IMR-90 (cell line): ENCODE measurements around the gene MRPL20. TPM values are rescaled to one million over a fixed set of nuclear protein-coding genes. Genes with fewer than 3 reads are reported as not detected.
A peak's percentile ranks its signal among the peaks of the same experiment; 100 is the strongest.

Experiments
- ATAC-seq: fragments of 200-7000 bp; cut with Tn5 transposase; 2 replicates; pipeline ENCODE4 v1.9.1; 2020; ENCODE audit warnings: low read depth, mild to moderate bottlenecking, moderate library complexity
- BruUV-seq: library from RNA; stranded (reverse); fragments of 400-500 nt; replicated peaks from 2 replicates; lab custom pipeline; 2021; lab: Mats Ljungman, UMichigan
- CTCF ChIA-PET: fragments of 300-600 bp; formaldehyde crosslinking; extraction: SDS; loops from one replicate; lab custom pipeline; 2021; ENCODE audit warnings: antibody characterized with exemption; lab: Yijun Ruan, JAX
- POLR2A ChIA-PET: fragments of 300-600 bp; sonication (Branson Sonifier 250); formaldehyde crosslinking; loops from one replicate; lab custom pipeline; 2022; ENCODE audit warnings: antibody characterized with exemption; ENCODE audit not compliant: unreplicated experiment; lab: Charles Lee
- DNase-seq: peaks from one replicate; pipeline ENCODE4 v3.0.0; 2013
- H2AFZ ChIP-seq: replicated peaks from 2 replicates; pipeline ENCODE3; 2013; ENCODE audit warnings: low read length, mild to moderate bottlenecking; ENCODE audit not compliant: poor library complexity
- H2AK5ac ChIP-seq: 2 replicates; pipeline ENCODE4 v1.6.1; 2013; ENCODE audit warnings: low read depth, low read length, inconsistent platforms
- H2AK9ac ChIP-seq: replicated peaks from 2 replicates; pipeline ENCODE3; 2013; ENCODE audit warnings: mild to moderate bottlenecking, low read depth, low read length, moderate library complexity; ENCODE audit not compliant: poor library complexity
- H2BK120ac ChIP-seq: 2 replicates; pipeline ENCODE4 v1.6.1; 2013; ENCODE audit warnings: low read depth, low read length, inconsistent platforms
- H2BK15ac ChIP-seq: 3 replicates; pipeline ENCODE4 v1.6.1; 2013; ENCODE audit warnings: low read depth, low read length, inconsistent platforms
- H2BK20ac ChIP-seq: 2 replicates; pipeline ENCODE4 v1.6.1; 2013; ENCODE audit warnings: low read depth, mild to moderate bottlenecking, inconsistent platforms, low read length, moderate library complexity
- H2BK5ac ChIP-seq: 2 replicates; pipeline ENCODE4 v1.6.1; 2013; ENCODE audit warnings: mild to moderate bottlenecking, low read depth, low read length, inconsistent platforms; ENCODE audit not compliant: poor library complexity, severe bottlenecking
- H3K14ac ChIP-seq: replicated peaks from 2 replicates; pipeline ENCODE4 v1.6.1; 2013; ENCODE audit warnings: low read depth, low read length, inconsistent platforms
- H3K18ac ChIP-seq: 2 replicates; pipeline ENCODE4 v1.6.1; 2013; ENCODE audit warnings: low read depth, low read length, control low read depth
- H3K23ac ChIP-seq: 2 replicates; pipeline ENCODE4 v1.6.1; 2013; ENCODE audit warnings: low read depth, low read length, inconsistent platforms
- H3K27ac ChIP-seq: 2 replicates; pipeline ENCODE4 v1.5.1; 2013; ENCODE audit warnings: mild to moderate bottlenecking, control low read depth, low read length; ENCODE audit not compliant: insufficient read depth
- H3K27me3 ChIP-seq: 2 replicates; pipeline ENCODE4 v1.6.1; 2013; ENCODE audit warnings: low read length; ENCODE audit not compliant: control insufficient read depth, insufficient read depth
- H3K36me3 ChIP-seq: 2 replicates; pipeline ENCODE4 v1.6.1; 2013; ENCODE audit warnings: low read length, mixed read lengths; ENCODE audit not compliant: control insufficient read depth, insufficient read depth
- H3K4ac ChIP-seq: 2 replicates; pipeline ENCODE4 v1.6.1; 2013; ENCODE audit warnings: low read depth, low read length, inconsistent platforms
- H3K4me1 ChIP-seq: 2 replicates; pipeline ENCODE4 v1.6.1; 2013; ENCODE audit warnings: low read length, mixed read lengths; ENCODE audit not compliant: control insufficient read depth, insufficient read depth
- H3K4me2 ChIP-seq: 2 replicates; pipeline ENCODE4 v1.6.1; 2013; ENCODE audit warnings: low read depth, mild to moderate bottlenecking, control low read depth, low read length, moderate library complexity
- H3K4me3 ChIP-seq: 2 replicates; pipeline ENCODE4 v1.5.1; 2013; ENCODE audit warnings: low read depth, mild to moderate bottlenecking, control low read depth, low read length, moderate library complexity; ENCODE audit not compliant: insufficient read depth
- H3K56ac ChIP-seq: 2 replicates; pipeline ENCODE4 v1.6.1; 2013; ENCODE audit warnings: low read length, inconsistent platforms; ENCODE audit not compliant: insufficient read depth; ENCODE audit errors: extremely low read depth
- H3K79me1 ChIP-seq, 2 experiments: 2 replicates each; pipeline ENCODE4 v1.6.1; 2013; ENCODE audit warnings: low read length in 2 of 2, inconsistent platforms in 1 of 2, low read depth in 1 of 2
- H3K9ac ChIP-seq: 2 replicates; pipeline ENCODE4 v1.6.1; 2013; ENCODE audit warnings: low read depth, low read length, control low read depth
- H3K9me1 ChIP-seq: 2 replicates; pipeline ENCODE4 v1.6.1; 2013; ENCODE audit warnings: low read length, inconsistent platforms; ENCODE audit not compliant: insufficient read depth
- H3K9me3 ChIP-seq: 2 replicates; pipeline ENCODE4 v1.6.1; 2013; ENCODE audit warnings: low read length; ENCODE audit not compliant: control insufficient read depth, insufficient read depth
- H4K20me1 ChIP-seq: 2 replicates; pipeline ENCODE4 v1.6.1; 2013; ENCODE audit warnings: low read length, inconsistent platforms; ENCODE audit not compliant: insufficient read depth
- H4K5ac ChIP-seq: 2 replicates; pipeline ENCODE4 v1.6.1; 2013; ENCODE audit warnings: mild to moderate bottlenecking, low read depth, low read length, control low read depth
- H4K8ac ChIP-seq, 2 experiments: 2 replicates each; pipeline ENCODE4 v1.6.1; 2013; ENCODE audit warnings: low read depth in 2 of 2, low read length in 2 of 2, control low read depth in 1 of 2, inconsistent platforms in 1 of 2
- H4K91ac ChIP-seq: 2 replicates; pipeline ENCODE4 v1.6.1; 2013; ENCODE audit warnings: low read depth, low read length, inconsistent platforms; ENCODE audit not compliant: insufficient read depth
- RCOR1 ChIP-seq: IDR thresholded peaks from 2 replicates; pipeline ENCODE4 v1.6.1; 2012; ENCODE audit warnings: mild to moderate bottlenecking, low read length, improper control_type of control experiment; ENCODE audit not compliant: insufficient replicate concordance
- RFX5 ChIP-seq: IDR thresholded peaks from 2 replicates; pipeline ENCODE4 v1.8.0; 2012; ENCODE audit warnings: low read depth, mild to moderate bottlenecking, low read length, moderate library complexity
- WGBS, 2 experiments: methylation state at CpG; one replicate each; pipeline versions ENCODE4 v1.1.5 to v1.1.7; 2013; ENCODE audit warnings: missing lambda C conversion rate in 2 of 2; ENCODE audit not compliant: insufficient read length in 1 of 2; ENCODE audit errors: extremely low coverage in 2 of 2; 5-methylcytosine and 5-hydroxymethylcytosine counted together
- dilution Hi-C: fragments of 300-500 bp; cut with HindIII; formaldehyde crosslinking; loops from one replicate; pipeline ENCODE4 v1.14.3; 2018; ENCODE audit warnings: low sequenced_read_pairs; ENCODE audit not compliant: unreplicated experiment
- in situ Hi-C: fragments of 300-500 bp; cut with MboI; formaldehyde crosslinking; loops from 3 replicates; pipeline ENCODE4 v1.14.3; 2019; ENCODE audit warnings: low sequenced_read_pairs, inconsistent platforms, mixed read lengths
- intact Hi-C: fragments of 100-400 bp; cut with micrococcal nuclease; formaldehyde crosslinking; loops from 2 replicates; pipeline ENCODE4 v1.10.0; 2022
- polyA plus RNA-seq, 3 experiments: library from polyadenylated mRNA; depleted of rRNA; stranded (reverse); fragments of >200 nt; gene quantifications; 2 replicates each; pipeline ENCODE4 v1.2.3, GENCODE V29; 2012; ENCODE audit warnings: low replicate concordance in 1 of 3
- total RNA-seq: library from RNA; depleted of rRNA; stranded (reverse); fragments of >200 nt; gene quantifications from 2 replicates; pipeline ENCODE4 v1.2.3, GENCODE V29; 2012

Gene MRPL20
- total and polyA plus RNA-seq, 2 of the 4 experiments (the other 2 are of a cell fraction): 141 to 157 TPM

DNA sequence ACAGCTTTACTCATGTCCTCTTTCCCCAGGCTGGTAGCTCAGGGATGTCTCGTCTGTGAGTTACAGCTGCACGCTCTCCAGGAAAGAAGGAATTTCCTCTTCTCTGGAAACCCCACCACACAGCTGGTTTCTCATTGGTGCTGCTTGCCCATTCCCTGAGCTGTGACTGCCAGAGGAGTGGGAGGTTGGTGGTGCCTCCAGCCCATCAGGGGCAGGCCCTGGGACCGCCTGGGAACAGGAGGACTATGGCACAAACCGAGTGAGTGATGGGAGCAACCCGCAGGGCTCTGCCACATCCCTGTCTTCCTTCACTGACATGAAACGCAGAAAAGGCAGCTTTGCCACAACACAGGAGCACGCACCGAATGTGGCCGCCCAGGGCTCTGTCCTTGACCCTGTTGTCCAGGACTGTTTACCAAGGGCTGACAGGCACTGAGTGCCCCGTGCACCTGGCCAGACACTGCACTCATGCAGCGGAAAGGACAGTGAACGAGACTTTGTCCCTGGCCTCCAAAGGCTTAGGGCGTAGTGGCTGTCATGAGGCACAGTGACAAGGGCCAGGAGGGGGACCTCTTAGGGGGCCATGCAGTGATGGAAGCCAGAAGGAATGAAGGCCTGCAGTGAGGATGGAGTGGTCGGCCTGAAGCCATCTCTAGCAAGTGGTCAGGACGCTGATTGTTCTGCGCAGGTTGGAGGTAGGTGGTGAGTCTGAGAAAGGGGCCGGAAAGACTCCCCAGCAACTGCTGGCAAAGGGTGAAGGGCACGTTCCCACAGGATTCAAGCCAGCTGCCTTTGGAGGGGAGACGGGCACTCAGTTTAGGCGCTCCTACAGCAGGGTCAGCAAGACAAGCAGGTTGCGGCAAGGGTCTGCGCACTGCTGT, 6.3 kb downstream of the MRPL20 start:
- 94% methylated on average over 13 of the region's 22 CpGs; no CpG with 5 or more reads in 1 of the 2 experiments for WGBS, 2 experiments
- Histone ChIP-seq H3K4me1 (peaks cover 12% of the 10 kb centered on the region), H2AK5ac (peak overlapping the region; percentile 97), H3K23ac (peak overlapping the region; percentile 98; the same call in 1 of the 2 replicates), H4K91ac (no peak overlapping the region), H4K8ac (peak overlapping the region; percentile 5 to 93; a peak in 3 of 4 replicates), H3K9me3 (no peaks in the 10 kb centered on the region), H3K27me3 (no peaks in the 10 kb centered on the region), H3K36me3 (peaks cover 53% of the 10 kb centered on the region), H2BK15ac (no peak overlapping the region), H4K20me1 (peaks cover 28% of the 10 kb centered on the region; the same call in 1 of the 2 replicates), H2AK9ac (peak overlapping the region; percentile 99), H3K9me1 (peaks cover 11% of the 10 kb centered on the region), H3K9ac (peak overlapping the region; percentile 97), H3K4me3 (peak overlapping the region; percentile 93), H3K27ac (peak overlapping the region; percentile 92), H3K4me2 (peak overlapping the region; percentile 93), H3K56ac (0 out of 2 replicates have a peak overlapping the region, but pooled peaks have one; percentile 24), H2BK120ac (no peak overlapping the region), H2BK5ac (peak overlapping the region; percentile 77), H3K4ac (peak overlapping the region; percentile 96), H3K18ac (no peak overlapping the region), H4K5ac (peak overlapping the region; percentile 84), H3K14ac (peak overlapping the region; percentile 99; the same call in 1 of the 2 replicates), H3K79me1 (peaks cover 22 to 66% of the 10 kb centered on the region in 2 experiments), H2BK20ac (no peak overlapping the region), H2AFZ (peak overlapping the region; percentile 94)
- no TSS peak for BruUV-seq
- intact Hi-C loops (no loop called here), dilution Hi-C loops (no loop called here), in situ Hi-C loops (no loop called here)
- ATAC-seq (no peak), DNase-seq (peak; percentile 23)
- ChIA-PET POLR2A (interaction anchor here (0.9 to 1.0 kb wide), 2 partner anchors 10 to 31 kb away, joined by 3 read pairs; no protein-coding TSS in a partner anchor), CTCF (interaction anchor here (1.1 kb wide), 1 partner anchor 40 kb away, joined by 6 read pairs; no protein-coding TSS in a partner anchor)
- no peak for TF ChIP-seq RFX5
- TF ChIP-seq RCOR1: no peak
